ENCODE results near the gene ERI3. TPM values are rescaled to one million over a fixed set of nuclear protein-coding genes. Genes with fewer than 3 reads are reported as not detected.

Gene ERI3, protein sequence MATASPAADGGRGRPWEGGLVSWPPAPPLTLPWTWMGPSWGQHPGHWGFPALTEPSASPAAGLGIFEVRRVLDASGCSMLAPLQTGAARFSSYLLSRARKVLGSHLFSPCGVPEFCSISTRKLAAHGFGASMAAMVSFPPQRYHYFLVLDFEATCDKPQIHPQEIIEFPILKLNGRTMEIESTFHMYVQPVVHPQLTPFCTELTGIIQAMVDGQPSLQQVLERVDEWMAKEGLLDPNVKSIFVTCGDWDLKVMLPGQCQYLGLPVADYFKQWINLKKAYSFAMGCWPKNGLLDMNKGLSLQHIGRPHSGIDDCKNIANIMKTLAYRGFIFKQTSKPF
- 10 to 100 TPM; 54.6 to 72.7 (median 64.2) TPM for polyA plus RNA-seq (ENCODE audit: insufficient read depth in 1 of 5, insufficient read length in 5 of 5, low replicate concordance in 1 of 5)
- long read RNA-seq, donor 1, transcript ERI3-201 (9 exons, 1,684 nt): major isoform, 16 of 28 reads
- long read RNA-seq, donor 1, partial matches to known transcripts: 12 of 28 reads
- long read RNA-seq, donor 1, other reads (novel, unspliced or antisense): 0 of 28 reads
- long read RNA-seq, donor 2, transcript ERI3-201 (9 exons, 1,684 nt): major isoform, 6 of 21 reads
- long read RNA-seq, donor 2, partial matches to known transcripts: 15 of 21 reads
- long read RNA-seq, donor 2, other reads (novel, unspliced or antisense): 0 of 21 reads
- long read RNA-seq, donor 3, partial matches to known transcripts: 6 of 15 reads
- long read RNA-seq, donor 3, other reads (novel, unspliced or antisense): 5 of 15 reads
- long read RNA-seq, donor 4, partial matches to known transcripts: 8 of 17 reads
- long read RNA-seq, donor 4, other reads (novel, unspliced or antisense): 6 of 17 reads
- long read RNA-seq, donor 5, transcript ERI3-201 (9 exons, 1,684 nt): major isoform, 8 of 42 reads
- long read RNA-seq, donor 5, partial matches to known transcripts: 34 of 42 reads
- long read RNA-seq, donor 5, other reads (novel, unspliced or antisense): 0 of 42 reads
- long read RNA-seq, donor 6, transcript ERI3-201 (9 exons, 1,684 nt): major isoform, 16 of 34 reads
- long read RNA-seq, donor 6, partial matches to known transcripts: 18 of 34 reads
- long read RNA-seq, donor 6, other reads (novel, unspliced or antisense): 0 of 34 reads
- long read RNA-seq, donor 7, partial matches to known transcripts: 10 of 20 reads
- long read RNA-seq, donor 7, other reads (novel, unspliced or antisense): 6 of 20 reads
- long read RNA-seq, donor 8, partial matches to known transcripts: 0 of 3 reads
- long read RNA-seq, donor 8, other reads (novel, unspliced or antisense): 0 of 3 reads

DNA sequence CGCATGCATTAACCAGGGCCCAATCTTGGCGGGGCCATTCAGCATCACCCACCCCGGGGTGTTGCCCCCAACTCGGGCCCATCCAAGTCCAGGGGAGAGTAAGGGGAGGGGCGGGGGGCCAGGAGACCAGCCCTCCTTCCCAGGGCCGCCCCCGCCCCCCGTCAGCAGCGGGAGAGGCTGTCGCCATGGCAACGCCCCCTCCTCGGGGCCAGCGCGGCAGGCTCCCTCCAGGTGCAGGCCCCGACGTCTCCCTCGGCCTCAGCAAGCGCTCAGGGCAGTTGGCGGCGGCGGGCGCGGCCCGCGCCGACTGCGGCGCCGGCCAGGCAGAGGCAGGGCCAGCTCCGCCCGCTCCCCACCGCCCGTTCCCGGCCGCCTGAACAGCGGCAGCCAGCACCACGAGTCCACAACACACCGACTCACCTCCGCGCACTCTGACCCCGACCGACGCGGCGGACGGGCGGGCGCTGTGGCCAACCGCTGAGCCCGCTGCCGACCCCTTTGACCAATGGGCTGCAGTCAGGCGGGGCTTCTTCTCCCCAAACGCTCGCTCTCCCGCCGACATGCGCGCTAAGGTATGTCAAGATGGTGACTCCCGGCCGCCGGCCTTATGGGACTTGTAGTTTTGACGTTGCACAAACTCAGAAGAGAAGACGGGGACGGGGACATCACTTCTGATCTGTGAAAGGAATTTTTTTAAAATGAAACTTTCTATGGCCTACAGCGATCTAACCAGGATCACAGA is at the start of gene ERI3:
ERI3 (minus strand) TSS at position 418 of the 742 bp plus-strand sequence; CDS start at position 187, 231 bp downstream.
- DNase-seq: peak; percentile 95 to 96

DNA sequence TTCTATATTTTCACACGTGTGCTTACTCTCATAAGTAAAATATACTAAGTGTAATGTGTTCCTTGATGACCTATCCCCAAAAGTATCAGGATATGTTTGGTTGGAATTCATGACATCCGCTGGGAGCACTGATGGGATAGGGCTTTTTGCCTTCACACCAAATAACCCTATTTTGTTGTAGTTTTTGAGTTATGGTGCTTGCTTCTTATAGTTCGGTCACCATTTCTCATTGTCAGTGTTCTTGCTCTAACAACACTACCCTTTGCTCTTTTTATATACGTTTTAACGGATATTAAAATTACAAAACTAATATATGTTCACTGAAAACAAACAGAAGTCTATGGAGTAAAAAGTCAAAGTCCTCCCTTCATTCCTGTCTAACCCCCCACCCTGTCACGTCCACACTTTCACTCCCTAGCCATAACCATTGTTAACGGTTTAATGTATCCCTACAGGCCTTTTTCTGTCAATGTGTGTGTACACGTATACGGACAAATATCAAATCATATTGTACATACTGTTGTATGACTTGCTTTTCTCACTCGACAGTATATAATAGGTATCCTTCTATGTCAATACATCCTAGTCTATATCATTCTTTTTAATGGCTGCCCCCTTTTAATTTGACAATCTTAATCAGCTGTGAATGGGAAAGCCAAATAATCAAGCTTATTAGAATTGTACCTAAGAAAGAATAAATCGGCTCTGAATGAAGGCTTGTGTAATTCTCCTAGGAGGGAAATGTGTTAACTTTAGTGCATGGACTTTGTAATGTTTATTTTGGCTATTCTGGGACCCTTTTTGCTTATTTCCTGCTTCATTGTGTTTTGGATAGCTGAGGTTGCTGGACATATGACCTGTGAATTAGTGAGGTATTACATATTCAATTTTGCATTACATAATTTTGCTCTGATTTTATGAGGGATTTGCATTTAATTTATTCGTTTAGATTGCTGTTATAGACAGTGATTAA is 46.5 kb upstream of the ERI3 start:
- no peak for DNase-seq

GRCh38 chr1:44390277-44390676 is 35.2 kb upstream of the ERI3 start:
- no peak for DNase-seq

DNA sequence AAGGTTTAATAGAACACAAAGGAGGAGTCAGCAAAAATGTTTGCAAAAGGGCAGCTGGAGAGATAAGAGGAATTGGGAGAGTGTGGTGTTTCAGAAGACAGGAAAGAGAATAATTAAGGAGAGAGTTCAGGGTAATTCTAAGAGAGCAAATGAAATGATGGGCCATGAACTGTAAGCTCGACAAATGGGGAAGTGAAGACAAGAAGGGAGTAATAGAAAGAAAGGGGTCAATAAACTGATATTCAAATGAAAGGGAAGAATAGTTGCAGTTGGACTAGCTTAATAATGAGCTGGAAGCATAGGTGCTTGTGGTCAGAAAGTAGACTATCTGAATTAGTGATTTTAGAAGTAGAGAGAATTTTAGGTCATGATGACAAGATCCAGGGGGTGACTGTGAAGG is 34.4 kb upstream of the ERI3 start:
- DNase-seq: no peak

DNA sequence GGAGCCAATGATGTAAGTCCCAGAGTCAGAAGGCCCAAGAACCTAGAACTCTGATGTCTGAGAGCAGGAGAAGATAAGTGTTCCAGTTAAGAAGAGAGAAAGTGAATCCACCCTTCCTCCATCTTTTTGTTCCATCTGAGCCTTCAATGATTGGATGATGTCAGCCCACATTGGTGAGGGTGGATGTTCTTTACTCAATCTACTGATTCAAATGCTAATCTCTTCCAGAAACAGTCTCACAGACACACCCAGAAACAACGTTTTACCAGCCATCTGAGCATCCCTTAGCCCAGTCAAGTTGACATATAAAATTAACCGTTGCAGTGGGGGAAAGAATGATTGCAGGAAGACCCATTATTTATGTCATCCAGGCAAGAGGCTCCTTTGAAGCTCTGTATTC is 33.5 kb upstream of the ERI3 start:
- DNase-seq: no peak

GRCh38 chr1:44380666-44381177 is 25.7 kb upstream of the ERI3 start:
- DNase-seq: no peak

- peak; percentile 16 to 46 for DNase-seq
Observed at GRCh38 chr1:44377925-44378784, 23.1 kb upstream of the ERI3 start.

DNA sequence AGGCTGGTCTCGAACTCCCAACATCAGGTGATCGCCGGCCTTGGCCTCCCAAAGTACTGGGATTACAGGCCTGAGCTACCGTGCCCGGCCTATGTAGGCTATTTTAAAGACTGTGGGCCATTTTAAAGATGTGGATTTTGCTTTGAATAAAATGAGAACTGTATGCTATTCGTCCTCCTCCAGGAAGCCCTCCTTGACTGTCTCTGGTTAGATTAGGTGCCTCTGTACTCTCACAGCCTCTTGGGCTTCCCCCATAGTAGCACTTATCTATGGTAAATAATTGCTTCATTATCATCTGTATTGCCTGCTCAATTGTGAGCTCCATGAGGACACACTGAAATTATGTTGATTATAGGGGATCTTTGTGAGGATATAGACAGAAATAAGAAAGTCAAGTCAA is 20.5 kb upstream of the ERI3 start:
- no peak for DNase-seq

- DNase-seq: no peak
Observed at GRCh38 chr1:44371206-44371605, 16.1 kb upstream of the ERI3 start.

DNA sequence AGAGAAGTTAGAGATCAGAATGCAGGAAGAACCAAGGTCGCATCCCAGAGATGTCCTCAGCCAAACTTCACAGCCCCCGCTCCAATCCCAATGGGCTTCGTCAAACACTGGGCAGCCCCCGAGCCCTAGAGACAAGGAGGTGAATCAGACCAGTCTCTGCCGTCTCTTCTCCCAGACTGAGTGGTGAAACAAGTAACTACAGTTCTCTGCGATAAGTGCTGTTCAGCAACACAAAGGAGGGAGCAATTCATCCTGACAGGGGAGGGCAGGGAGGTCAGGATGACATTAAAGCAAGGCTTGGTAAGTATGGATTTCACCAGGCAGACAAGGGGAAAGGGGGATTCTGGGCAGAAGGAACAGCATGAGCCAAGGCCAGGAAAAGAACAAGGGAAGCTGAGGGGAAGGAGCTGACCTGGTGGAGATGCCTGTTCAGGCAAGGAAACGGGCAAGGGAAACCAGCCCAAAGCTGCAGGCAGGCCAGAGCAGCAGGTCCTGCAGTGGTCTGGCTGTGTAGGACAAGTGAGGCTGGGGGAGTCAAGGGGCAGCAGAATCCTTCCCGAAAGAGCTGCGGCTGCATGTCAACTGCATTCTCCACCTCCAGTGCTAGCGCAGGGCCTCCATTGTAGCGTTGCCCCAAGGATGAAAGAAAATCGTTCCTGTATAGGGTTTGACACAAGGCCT is 13.6 kb upstream of the ERI3 start:
- no peak for DNase-seq

- no peak for DNase-seq
Observed at GRCh38 chr1:44367944-44368343, 12.9 kb upstream of the ERI3 start.

DNA sequence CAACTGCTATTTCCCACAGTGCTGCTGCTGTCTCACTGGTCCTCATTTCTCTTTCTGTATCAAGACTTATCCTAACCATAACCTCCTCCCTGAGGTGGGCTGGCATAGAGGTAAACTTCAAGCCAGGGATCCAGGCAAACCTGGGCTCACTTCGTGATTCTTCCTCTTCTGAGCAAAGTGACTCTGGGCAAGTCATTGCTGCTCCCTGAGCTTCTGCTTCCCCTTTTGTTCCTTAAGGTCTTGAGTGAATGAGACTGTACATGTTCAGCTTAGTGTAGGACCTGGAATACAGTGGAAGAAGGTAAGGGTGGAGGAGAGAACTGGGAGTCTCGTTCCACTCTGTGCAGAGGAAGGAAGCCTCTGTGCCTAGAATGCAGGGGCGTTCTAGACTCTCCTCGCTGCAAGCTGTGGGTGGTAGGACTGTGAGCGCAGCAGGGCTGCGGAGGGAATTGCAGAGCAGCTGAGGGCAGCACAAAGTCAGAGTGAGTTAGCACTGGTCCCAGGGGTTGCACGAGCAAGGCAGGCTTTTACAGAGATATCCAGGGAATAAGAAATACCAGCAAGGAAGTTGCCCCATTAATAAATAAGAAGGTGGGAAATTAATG is 11.4 kb upstream of the ERI3 start:
- no peak for DNase-seq

DNA sequence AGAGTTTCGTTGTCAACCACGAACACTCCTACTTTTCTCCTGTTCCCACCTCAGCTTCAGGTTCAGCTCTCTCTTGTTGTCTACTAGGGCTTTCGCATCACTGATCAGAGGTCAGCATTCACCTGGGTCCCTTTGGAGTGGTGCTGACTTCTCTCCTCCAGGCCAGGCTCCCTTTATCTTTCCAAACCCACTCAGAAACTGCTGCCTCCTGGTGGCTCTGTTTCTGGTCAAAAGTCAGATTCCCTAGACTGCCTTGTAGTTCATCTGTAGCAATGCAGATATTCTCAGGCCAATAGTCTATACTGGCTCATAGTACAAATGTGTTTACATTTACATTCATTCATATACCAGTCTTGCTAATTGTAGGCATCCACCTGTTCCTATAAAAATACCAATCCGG is 6.4 kb upstream of the ERI3 start:
- no peak for DNase-seq

DNA sequence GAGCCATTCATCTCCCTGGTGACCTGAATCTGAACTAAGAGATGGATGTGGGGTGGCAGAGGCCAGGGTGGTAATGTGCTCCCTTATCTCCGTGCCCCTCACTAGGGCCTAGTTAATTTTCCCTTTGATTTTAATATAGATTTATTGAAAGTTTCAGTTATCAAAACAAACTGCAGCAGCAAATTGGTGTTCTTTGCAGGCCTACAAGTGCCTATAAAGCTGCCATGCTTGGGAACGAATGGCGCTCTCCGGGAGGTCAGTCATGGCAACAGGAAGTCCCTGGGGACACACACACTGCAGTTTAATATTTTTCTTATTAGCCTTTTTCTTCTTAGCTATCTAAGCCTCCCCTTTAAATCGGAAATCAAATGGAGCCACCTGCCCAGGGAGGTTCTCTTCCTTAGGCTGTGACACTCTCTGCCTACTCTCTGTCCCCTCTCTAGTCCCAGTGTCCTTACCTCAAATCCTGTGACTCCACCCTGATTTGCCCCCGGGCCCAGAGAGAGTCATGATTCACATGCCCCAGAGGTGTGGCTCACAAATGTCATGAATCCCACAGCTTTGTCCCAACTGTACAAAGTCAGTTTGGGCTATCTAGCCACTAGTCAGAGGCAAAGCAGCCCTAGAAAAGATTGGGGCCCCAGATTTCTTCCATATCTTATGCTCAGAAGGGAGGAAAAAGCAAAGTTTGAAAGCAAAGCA is 4.3 kb upstream of the ERI3 start:
- DNase-seq: no peak

DNA sequence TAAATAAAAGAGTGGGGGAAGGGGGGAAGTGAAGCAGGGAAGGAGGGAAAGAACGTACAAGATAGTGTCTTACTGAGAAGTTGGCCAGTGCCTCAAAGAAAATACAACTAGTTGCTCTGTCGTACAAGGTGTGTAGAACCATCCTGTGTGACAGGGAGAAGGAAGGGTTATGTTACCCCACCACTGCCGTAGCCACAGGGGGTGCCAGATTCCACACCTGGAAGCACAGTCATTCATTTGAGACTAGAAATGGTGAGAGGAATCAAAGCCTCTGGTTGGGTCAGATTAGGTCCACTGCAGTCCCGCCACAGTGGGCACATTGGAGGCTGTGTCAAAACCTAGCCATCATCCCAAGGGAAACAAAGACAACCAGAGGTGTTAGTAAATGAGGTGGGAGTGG is 2.7 kb upstream of the ERI3 start:
- DNase-seq: no peak

DNA sequence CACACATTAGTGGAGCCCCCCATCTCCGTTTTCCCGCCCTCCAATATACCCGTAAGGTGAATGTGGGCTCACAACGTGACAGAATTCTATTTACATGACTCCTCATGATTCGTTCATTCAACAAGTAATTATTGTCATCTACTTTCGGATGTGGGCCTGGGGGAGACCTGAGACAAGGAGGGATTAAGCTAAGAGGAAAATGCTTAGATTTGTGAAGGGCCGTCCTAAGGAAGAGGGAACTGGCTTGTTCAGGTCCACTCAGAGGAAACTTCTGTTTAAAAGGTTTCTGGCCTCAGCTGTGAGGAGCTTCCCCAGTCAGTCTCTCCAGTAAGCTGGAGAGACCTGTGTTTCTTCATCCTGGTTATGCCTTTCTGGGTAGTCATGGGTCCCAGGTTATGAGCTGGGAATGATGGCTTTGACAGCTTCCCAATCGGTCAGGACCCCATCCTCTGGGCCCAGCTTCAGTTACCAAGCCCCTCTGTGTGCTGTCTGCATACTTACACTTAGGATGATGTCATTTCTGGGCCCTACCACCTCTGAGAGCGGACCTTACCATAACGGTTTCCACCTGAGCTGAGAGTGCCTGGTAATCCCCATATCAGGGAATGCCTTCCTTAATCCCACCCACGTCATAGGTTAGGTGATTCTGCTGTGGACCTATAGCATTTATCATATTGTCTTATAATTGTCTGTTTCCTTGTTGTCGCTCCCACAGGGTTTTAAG is 687 bp upstream of the ERI3 start:
- DNase-seq: no peak

All from right lung (tissue), 10 donors.